Measurements from ENCODE around the gene TMPRSS3.

The TMPRSS3 gene

GRCh38 chr21:42398436-42399028 lies 2.7 kb upstream of the TMPRSS3 start:
- no peak for DNase-seq (ENCODE audit: low read depth)
- H3K4me3 ChIP-seq (ENCODE audit: low read depth, low read length) = no peak overlapping the region
- TF ChIP-seq, protein P1, sequence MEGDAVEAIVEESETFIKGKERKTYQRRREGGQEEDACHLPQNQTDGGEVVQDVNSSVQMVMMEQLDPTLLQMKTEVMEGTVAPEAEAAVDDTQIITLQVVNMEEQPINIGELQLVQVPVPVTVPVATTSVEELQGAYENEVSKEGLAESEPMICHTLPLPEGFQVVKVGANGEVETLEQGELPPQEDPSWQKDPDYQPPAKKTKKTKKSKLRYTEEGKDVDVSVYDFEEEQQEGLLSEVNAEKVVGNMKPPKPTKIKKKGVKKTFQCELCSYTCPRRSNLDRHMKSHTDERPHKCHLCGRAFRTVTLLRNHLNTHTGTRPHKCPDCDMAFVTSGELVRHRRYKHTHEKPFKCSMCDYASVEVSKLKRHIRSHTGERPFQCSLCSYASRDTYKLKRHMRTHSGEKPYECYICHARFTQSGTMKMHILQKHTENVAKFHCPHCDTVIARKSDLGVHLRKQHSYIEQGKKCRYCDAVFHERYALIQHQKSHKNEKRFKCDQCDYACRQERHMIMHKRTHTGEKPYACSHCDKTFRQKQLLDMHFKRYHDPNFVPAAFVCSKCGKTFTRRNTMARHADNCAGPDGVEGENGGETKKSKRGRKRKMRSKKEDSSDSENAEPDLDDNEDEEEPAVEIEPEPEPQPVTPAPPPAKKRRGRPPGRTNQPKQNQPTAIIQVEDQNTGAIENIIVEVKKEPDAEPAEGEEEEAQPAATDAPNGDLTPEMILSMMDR (IDR thresholded peaks at IDR 0.05; ENCODE audit: control insufficient read depth, extremely low read depth, insufficient read depth) = no peak

DNA sequence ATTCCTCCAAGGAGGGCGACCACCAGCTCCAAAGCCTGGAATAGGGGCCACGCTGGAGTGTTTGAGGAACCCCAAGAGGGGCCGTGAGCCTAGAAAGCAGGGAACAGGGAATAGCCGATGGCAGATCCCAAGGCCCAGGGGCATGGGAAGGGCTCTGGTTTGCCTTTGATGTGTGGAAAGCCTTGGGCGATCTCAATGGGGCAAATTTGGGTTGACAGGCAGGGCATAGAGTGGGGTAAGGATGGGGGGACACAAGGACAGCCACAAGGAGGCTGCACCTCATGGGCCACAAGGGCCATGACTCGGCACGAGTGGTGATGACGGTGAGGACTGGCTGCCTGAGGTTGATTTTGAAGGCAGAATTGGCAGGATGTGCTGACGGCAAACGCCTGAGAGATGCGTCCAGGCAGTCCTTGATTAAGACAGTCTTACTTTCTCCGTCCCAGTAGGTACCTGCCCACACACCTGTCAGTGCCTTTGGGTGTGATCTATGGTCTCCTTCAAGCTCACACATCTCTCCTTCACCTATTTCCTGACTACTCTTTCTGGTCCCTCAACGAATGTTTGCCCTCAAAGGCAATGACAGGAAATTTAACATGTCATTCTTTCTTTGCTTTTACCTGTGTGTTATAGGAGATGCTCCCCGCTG lies 2.0 kb upstream of the TMPRSS3 start:
- TF ChIP-seq, protein P1 (IDR thresholded peaks at IDR 0.05; ENCODE audit: control insufficient read depth, extremely low read depth, insufficient read depth) = no peak
- no peak overlapping the region for H3K4me3 ChIP-seq (ENCODE audit: low read depth, low read length)
- DNase-seq (ENCODE audit: low read depth) = no peak

DNA sequence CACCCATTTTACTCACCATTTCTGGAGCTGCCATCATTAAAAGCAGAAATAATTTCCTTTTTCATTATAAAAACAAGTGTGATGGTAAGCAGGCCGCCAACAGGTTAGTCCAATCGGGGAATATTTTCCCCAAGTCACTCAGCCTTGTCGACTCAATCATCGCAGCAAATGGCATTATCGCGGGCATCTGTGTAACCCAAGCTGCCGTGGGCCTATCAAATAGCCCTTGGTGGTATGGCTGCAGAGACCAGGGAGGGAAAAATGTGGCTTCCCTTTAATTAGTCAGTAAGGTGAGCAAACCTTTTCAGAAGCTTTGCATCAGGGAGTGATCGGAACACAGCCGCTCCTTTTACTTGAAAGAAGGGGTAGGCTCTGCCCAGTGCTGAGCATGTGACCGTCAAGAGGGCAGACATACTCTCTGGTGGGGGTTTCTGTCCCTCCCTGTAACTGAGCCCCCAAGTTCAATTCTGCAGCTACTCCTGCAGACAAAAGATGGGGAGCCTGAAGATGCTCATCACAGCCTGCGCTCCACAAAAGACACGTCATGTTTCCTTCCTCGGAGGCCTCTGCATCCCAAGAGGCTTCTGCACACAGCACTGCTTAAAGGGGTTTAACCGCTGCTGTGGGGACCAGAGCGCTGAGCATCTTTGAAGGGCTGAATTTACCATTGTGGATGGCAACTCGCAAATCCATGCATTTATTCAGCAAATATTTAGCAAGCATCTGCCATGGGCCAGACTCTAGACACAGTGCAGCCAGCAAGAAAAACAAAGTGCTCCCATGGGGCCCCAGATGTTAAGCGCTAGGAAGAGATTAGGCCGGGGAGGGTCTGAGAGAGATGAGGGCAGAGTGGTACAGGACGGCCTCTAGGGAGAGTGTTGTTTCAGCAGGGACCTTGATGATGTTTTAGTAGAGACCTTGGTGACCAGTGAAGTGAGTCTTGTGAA lies 1.2 kb upstream of the TMPRSS3 start:
- H3K4me3 ChIP-seq (ENCODE audit: low read depth, low read length) = no peak overlapping the region
- no peak for DNase-seq (ENCODE audit: low read depth)
- TF ChIP-seq, protein P1 (IDR thresholded peaks at IDR 0.05; ENCODE audit: control insufficient read depth, extremely low read depth, insufficient read depth) = no peak

GRCh38 chr21:42395302-42395701 lies 550 bp downstream of the TMPRSS3 start:
- H3K4me3 ChIP-seq (ENCODE audit: low read depth, low read length) = no peak overlapping the region
- DNase-seq (ENCODE audit: low read depth) = no peak
- TF ChIP-seq, protein P1 (IDR thresholded peaks at IDR 0.05; ENCODE audit: control insufficient read depth, extremely low read depth, insufficient read depth) = no peak

GRCh38 chr21:42393443-42393950 lies 2.4 kb downstream of the TMPRSS3 start:
- no peak overlapping the region for H3K4me3 ChIP-seq (ENCODE audit: low read depth, low read length)
- DNase-seq (ENCODE audit: low read depth) = no peak
- TF ChIP-seq, protein P1 (IDR thresholded peaks at IDR 0.05; ENCODE audit: control insufficient read depth, extremely low read depth, insufficient read depth) = no peak

DNA sequence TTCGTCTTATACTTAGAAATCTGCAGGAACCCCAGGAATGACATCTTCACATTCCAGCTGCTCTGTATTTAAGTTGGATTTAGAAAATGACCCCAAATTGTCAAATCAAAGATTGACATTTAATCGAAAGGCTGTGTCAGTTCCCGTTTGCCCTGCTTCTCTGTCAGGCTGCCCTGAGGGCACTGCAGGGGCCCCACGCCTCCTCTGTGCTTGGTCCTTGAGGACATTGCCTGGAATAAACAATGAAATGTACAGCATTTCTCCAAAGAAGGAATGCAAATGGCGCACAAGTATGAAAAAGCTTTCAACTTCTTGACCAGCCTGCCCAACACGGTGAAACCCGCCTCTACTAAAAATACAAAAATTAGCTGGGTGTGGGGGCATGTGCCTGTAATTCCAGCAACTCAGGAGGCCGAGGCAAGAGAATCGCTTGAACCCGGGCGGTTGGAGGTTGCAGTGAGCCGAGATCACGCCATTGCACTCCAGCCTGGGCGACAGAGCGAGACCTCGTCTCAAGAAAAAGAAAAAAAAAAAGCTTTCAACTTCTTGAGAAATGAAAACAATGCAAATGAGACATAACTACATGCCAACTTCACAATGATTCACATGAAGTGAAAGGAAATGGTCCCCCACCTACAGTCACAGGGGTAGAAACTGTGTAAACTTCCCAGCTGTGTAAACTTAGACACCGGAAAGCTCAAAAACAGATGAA lies 3.0 kb downstream of the TMPRSS3 start:
- TF ChIP-seq, protein P1 (IDR thresholded peaks at IDR 0.05; ENCODE audit: control insufficient read depth, extremely low read depth, insufficient read depth) = no peak
- no peak overlapping the region for H3K4me3 ChIP-seq (ENCODE audit: low read depth, low read length)
- DNase-seq (ENCODE audit: low read depth) = no peak

Measured in LNCaP clone FGC (cell line).